ENCODE results near the gene PLA2G10. TPM values are rescaled to one million over a fixed set of nuclear protein-coding genes. Genes with fewer than 3 reads are reported as not detected.

Gene PLA2G10
- total and polyA plus RNA-seq, 2 of the 13 experiments (the other 11 are each of a cell fraction or from before 2014, with no cell fraction given) = not detected

DNA sequence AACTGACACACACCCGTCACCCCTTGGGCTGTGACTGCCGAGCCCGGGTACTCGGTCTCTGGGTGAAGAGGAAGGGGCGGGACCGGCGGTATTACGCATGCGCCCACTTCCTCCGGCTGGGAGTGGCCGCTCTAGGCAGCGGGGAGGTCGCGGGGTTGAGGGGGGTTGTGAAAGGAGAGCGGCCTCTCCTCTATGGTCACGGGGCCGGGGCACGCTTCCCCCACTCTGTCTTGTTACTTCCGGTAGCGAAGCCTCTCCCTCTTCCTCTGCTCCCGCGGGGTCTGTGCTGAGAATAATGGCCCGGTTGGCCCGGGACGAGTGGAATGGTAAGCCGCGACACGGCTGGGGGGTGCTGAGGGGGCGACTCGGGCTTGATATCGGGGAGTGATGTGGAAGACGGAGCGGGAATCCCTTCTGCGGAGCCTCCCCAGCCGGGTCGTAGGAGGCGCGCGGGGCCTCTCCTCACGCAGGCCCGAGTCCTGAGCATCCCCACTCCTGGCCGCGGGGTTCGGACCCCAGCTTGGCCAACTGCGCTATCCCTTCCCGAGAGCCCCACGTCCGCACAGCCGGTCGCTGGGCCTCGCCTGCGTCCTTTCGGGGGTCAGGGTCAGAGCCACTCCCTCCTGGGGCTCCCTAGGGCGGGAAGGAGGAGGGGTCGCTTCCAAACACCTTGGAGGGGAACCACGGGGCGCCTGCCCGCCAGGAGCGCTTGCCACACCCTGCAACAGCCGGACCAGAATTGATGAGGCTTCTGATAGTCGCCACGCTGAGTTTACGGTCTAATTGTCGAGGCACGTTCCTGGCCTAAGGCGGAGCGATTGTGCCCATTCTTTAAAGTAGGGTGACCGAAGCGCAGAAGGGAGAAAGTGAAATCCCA is 61.2 kb downstream of the PLA2G10 start, which contains the start of gene BFAR (continued):
- TF ChIP-seq, protein P1, sequence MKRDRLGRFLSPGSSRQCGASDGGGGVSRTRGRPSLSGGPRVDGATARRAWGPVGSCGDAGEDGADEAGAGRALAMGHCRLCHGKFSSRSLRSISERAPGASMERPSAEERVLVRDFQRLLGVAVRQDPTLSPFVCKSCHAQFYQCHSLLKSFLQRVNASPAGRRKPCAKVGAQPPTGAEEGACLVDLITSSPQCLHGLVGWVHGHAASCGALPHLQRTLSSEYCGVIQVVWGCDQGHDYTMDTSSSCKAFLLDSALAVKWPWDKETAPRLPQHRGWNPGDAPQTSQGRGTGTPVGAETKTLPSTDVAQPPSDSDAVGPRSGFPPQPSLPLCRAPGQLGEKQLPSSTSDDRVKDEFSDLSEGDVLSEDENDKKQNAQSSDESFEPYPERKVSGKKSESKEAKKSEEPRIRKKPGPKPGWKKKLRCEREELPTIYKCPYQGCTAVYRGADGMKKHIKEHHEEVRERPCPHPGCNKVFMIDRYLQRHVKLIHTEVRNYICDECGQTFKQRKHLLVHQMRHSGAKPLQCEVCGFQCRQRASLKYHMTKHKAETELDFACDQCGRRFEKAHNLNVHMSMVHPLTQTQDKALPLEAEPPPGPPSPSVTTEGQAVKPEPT (CRISPR knock-in tag; IDR thresholded peaks at IDR 0.05; ENCODE audit: low read depth) = 0 out of 2 replicates have a peak, but pooled peaks have one; percentile 23
- TF ChIP-seq NPAS2 (CRISPR knock-in tag; IDR thresholded peaks at IDR 0.05; ENCODE audit: borderline replicate concordance) (no peak; the same call in 1 of the 2 replicates), MAFK (conservative IDR thresholded peaks at IDR 0.05 in 1 of 2, IDR thresholded peaks at IDR 0.05 in 1 of 2; ENCODE audit: low read length in 2 of 2) (no peak; a peak in 1 of 4 replicates), ZMYM4 (CRISPR knock-in tag; IDR thresholded peaks at IDR 0.05) (peak; percentile 78), ZNF563 (CRISPR knock-in tag; IDR thresholded peaks at IDR 0.05) (peak; percentile 86), HNF4A (CRISPR knock-in tag; IDR thresholded peaks at IDR 0.05) (no peak; the same call in 1 of the 2 replicates), ZNF460 (CRISPR knock-in tag; IDR thresholded peaks at IDR 0.05; ENCODE audit: borderline replicate concordance) (no peak; the same call in 1 of the 2 replicates), ZBTB1 (CRISPR knock-in tag; IDR thresholded peaks at IDR 0.05; ENCODE audit: borderline replicate concordance) (no peak), HDAC1 (CRISPR knock-in tag; IDR thresholded peaks at IDR 0.05) (peak; percentile 84), YEATS4 (CRISPR knock-in tag; IDR thresholded peaks at IDR 0.05; ENCODE audit: borderline replicate concordance) (peak; percentile 85), SP5 (CRISPR knock-in tag; IDR thresholded peaks at IDR 0.05; ENCODE audit: borderline replicate concordance, low read depth) (peak; percentile 93), ZNF431 (CRISPR knock-in tag; IDR thresholded peaks at IDR 0.05; ENCODE audit: borderline replicate concordance, low read depth) (peak; percentile 61; the same call in 1 of the 2 replicates)
- TF ChIP-seq, protein P2, sequence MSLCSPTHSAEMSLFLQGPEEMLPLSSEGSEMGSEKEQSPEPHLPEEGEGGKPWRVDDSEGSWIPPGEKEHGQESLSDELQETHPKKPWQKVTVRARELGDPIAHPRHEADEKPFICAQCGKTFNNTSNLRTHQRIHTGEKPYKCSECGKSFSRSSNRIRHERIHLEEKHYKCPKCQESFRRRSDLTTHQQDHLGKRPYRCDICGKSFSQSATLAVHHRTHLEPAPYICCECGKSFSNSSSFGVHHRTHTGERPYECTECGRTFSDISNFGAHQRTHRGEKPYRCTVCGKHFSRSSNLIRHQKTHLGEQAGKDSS (CRISPR knock-in tag; IDR thresholded peaks at IDR 0.05; ENCODE audit: borderline replicate concordance, low read depth) = peak; percentile 66; the same call in 1 of the 2 replicates
- TF ChIP-seq, protein P3, sequence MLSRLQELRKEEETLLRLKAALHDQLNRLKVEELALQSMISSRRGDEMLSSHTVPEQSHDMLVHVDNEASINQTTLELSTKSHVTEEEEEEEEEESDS (CRISPR knock-in tag; IDR thresholded peaks at IDR 0.05; ENCODE audit: borderline replicate concordance) = peak; percentile 25; the same call in 1 of the 2 replicates
- TF ChIP-seq, protein P4, sequence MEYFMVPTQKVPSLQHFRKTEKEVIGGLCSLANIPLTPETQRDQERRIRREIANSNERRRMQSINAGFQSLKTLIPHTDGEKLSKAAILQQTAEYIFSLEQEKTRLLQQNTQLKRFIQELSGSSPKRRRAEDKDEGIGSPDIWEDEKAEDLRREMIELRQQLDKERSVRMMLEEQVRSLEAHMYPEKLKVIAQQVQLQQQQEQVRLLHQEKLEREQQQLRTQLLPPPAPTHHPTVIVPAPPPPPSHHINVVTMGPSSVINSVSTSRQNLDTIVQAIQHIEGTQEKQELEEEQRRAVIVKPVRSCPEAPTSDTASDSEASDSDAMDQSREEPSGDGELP (IDR thresholded peaks at IDR 0.05; ENCODE audit: borderline replicate concordance, low read depth) = peak; percentile 67; the same call in 1 of the 2 replicates
- TF ChIP-seq, protein P5, sequence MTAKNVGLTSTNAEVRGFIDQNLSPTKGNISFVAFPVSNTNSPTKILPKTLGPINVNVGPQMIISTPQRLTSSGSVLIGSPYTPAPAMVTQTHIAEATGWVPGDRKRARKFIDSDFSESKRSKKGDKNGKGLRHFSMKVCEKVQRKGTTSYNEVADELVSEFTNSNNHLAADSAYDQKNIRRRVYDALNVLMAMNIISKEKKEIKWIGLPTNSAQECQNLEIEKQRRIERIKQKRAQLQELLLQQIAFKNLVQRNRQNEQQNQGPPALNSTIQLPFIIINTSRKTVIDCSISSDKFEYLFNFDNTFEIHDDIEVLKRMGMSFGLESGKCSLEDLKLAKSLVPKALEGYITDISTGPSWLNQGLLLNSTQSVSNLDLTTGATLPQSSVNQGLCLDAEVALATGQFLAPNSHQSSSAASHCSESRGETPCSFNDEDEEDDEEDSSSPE (CRISPR knock-in tag; IDR thresholded peaks at IDR 0.05) = peak; percentile 73
- TF ChIP-seq, protein P6, sequence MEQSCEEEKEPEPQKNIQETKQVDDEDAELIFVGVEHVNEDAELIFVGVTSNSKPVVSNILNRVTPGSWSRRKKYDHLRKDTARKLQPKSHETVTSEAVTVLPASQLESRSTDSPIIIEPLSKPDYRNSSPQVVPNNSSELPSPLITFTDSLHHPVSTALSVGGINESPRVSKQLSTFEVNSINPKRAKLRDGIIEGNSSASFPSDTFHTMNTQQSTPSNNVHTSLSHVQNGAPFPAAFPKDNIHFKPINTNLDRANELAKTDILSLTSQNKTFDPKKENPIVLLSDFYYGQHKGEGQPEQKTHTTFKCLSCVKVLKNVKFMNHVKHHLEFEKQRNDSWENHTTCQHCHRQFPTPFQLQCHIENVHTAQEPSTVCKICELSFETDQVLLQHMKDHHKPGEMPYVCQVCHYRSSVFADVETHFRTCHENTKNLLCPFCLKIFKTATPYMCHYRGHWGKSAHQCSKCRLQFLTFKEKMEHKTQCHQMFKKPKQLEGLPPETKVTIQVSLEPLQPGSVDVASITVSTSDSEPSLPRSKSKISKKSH (CRISPR knock-in tag; IDR thresholded peaks at IDR 0.05; ENCODE audit: borderline replicate concordance) = no peak; the same call in 1 of the 2 replicates
- TF ChIP-seq, protein P7, sequence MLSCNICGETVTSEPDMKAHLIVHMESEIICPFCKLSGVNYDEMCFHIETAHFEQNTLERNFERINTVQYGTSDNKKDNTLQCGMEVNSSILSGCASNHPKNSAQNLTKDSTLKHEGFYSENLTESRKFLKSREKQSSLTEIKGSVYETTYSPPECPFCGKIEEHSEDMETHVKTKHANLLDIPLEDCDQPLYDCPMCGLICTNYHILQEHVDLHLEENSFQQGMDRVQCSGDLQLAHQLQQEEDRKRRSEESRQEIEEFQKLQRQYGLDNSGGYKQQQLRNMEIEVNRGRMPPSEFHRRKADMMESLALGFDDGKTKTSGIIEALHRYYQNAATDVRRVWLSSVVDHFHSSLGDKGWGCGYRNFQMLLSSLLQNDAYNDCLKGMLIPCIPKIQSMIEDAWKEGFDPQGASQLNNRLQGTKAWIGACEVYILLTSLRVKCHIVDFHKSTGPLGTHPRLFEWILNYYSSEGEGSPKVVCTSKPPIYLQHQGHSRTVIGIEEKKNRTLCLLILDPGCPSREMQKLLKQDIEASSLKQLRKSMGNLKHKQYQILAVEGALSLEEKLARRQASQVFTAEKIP (CRISPR knock-in tag; IDR thresholded peaks at IDR 0.05; ENCODE audit: borderline replicate concordance) = no peak

All from HepG2 (cell line).